Liver (tissue), 3 donors: ENCODE measurements around the gene WWOX.

ENCODE experiments used
- EGR1 ChIP-seq, 2 donors: IDR thresholded peaks; 2 replicates each; pipeline ENCODE4 v1.6.1; 2016 to 2018; ENCODE audit warnings: antibody characterized with exemption in 2 of 2, low read depth in 2 of 2
- GABPA ChIP-seq, 2 donors: IDR thresholded peaks in 1 of 2; conservative IDR thresholded peaks in 1 of 2; 2 replicates each; pipeline ENCODE4 v1.6.1; 2016; ENCODE audit warnings: antibody characterized with exemption in 2 of 2, mild to moderate bottlenecking in 1 of 2, moderate library complexity in 1 of 2
- MAX ChIP-seq: IDR thresholded peaks from 2 replicates; pipeline ENCODE4 v1.6.1; 2016; ENCODE audit warnings: antibody characterized with exemption
- NR2F2 ChIP-seq: IDR thresholded peaks from 2 replicates; pipeline ENCODE4 v1.6.1; 2016; ENCODE audit warnings: antibody characterized with exemption
- RAD21 ChIP-seq, 2 donors: IDR thresholded peaks; 2 replicates each; pipeline ENCODE4 v1.6.1; 2016; ENCODE audit warnings: antibody characterized with exemption in 2 of 2, mild to moderate bottlenecking in 2 of 2
- SP1 ChIP-seq: IDR thresholded peaks from 2 replicates; pipeline ENCODE4 v1.6.1; 2018; ENCODE audit warnings: antibody characterized with exemption, mild to moderate bottlenecking
- TAF1 ChIP-seq: conservative IDR thresholded peaks from 2 replicates; pipeline ENCODE4 v1.6.1; 2016; ENCODE audit warnings: antibody characterized with exemption, mild to moderate bottlenecking
- TF ChIP-seq, protein P1 (sequence below): fragments of 150-350 bp; IDR thresholded peaks from 2 replicates; pipeline ENCODE4 v1.5.1; 2017; ENCODE audit warnings: improper control_type of control experiment, low read depth, low read length; ENCODE audit not compliant: missing input control
- TF ChIP-seq, protein P2 (sequence below): IDR thresholded peaks from 2 replicates; pipeline ENCODE4 v1.6.1; 2016; ENCODE audit warnings: antibody characterized with exemption
- TF ChIP-seq, protein P3 (sequence below): IDR thresholded peaks from 2 replicates; pipeline ENCODE4 v1.6.1; 2016; ENCODE audit warnings: antibody characterized with exemption
- TF ChIP-seq, protein P4 (sequence below): IDR thresholded peaks from 2 replicates; pipeline ENCODE4 v1.6.1; 2016; ENCODE audit warnings: antibody characterized with exemption, mild to moderate bottlenecking
- donor health status: healthy.
- donor health status: healthy.

GRCh38 chr16:78523212-78523985 is 423.9 kb downstream of the WWOX start:
- TF ChIP-seq, protein P1, sequence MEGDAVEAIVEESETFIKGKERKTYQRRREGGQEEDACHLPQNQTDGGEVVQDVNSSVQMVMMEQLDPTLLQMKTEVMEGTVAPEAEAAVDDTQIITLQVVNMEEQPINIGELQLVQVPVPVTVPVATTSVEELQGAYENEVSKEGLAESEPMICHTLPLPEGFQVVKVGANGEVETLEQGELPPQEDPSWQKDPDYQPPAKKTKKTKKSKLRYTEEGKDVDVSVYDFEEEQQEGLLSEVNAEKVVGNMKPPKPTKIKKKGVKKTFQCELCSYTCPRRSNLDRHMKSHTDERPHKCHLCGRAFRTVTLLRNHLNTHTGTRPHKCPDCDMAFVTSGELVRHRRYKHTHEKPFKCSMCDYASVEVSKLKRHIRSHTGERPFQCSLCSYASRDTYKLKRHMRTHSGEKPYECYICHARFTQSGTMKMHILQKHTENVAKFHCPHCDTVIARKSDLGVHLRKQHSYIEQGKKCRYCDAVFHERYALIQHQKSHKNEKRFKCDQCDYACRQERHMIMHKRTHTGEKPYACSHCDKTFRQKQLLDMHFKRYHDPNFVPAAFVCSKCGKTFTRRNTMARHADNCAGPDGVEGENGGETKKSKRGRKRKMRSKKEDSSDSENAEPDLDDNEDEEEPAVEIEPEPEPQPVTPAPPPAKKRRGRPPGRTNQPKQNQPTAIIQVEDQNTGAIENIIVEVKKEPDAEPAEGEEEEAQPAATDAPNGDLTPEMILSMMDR, result no peak
- TF ChIP-seq EGR1 (IDR thresholded peaks at IDR 0.05; ENCODE audit: low read depth in 2 of 2) (no peak), MAX (no peak), SP1 (no peak), RAD21 (IDR thresholded peaks at IDR 0.05) (no peak), TAF1 (no peak), GABPA (IDR thresholded peaks at IDR 0.05 in 1 of 2, conservative IDR thresholded peaks at IDR 0.05 in 1 of 2) (no peak), NR2F2 (no peak)
- TF ChIP-seq, protein P2, sequence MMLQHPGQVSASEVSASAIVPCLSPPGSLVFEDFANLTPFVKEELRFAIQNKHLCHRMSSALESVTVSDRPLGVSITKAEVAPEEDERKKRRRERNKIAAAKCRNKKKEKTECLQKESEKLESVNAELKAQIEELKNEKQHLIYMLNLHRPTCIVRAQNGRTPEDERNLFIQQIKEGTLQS, result no peak
- TF ChIP-seq, protein P3, sequence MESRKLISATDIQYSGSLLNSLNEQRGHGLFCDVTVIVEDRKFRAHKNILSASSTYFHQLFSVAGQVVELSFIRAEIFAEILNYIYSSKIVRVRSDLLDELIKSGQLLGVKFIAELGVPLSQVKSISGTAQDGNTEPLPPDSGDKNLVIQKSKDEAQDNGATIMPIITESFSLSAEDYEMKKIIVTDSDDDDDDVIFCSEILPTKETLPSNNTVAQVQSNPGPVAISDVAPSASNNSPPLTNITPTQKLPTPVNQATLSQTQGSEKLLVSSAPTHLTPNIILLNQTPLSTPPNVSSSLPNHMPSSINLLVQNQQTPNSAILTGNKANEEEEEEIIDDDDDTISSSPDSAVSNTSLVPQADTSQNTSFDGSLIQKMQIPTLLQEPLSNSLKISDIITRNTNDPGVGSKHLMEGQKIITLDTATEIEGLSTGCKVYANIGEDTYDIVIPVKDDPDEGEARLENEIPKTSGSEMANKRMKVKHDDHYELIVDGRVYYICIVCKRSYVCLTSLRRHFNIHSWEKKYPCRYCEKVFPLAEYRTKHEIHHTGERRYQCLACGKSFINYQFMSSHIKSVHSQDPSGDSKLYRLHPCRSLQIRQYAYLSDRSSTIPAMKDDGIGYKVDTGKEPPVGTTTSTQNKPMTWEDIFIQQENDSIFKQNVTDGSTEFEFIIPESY, result no peak
- TF ChIP-seq, protein P4, sequence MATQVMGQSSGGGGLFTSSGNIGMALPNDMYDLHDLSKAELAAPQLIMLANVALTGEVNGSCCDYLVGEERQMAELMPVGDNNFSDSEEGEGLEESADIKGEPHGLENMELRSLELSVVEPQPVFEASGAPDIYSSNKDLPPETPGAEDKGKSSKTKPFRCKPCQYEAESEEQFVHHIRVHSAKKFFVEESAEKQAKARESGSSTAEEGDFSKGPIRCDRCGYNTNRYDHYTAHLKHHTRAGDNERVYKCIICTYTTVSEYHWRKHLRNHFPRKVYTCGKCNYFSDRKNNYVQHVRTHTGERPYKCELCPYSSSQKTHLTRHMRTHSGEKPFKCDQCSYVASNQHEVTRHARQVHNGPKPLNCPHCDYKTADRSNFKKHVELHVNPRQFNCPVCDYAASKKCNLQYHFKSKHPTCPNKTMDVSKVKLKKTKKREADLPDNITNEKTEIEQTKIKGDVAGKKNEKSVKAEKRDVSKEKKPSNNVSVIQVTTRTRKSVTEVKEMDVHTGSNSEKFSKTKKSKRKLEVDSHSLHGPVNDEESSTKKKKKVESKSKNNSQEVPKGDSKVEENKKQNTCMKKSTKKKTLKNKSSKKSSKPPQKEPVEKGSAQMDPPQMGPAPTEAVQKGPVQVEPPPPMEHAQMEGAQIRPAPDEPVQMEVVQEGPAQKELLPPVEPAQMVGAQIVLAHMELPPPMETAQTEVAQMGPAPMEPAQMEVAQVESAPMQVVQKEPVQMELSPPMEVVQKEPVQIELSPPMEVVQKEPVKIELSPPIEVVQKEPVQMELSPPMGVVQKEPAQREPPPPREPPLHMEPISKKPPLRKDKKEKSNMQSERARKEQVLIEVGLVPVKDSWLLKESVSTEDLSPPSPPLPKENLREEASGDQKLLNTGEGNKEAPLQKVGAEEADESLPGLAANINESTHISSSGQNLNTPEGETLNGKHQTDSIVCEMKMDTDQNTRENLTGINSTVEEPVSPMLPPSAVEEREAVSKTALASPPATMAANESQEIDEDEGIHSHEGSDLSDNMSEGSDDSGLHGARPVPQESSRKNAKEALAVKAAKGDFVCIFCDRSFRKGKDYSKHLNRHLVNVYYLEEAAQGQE, result no peak
